Caco-2 (cell line): Measurements from ENCODE around the gene ZFYVE9. TPM values are rescaled to one million over a fixed set of nuclear protein-coding genes. Genes with fewer than 3 reads are reported as not detected.

Source experiments
- BruUV-seq: library from RNA; stranded (reverse); fragments of 400-500 nt; replicated peaks from 2 replicates; lab custom pipeline; 2021; lab: Mats Ljungman, UMichigan
- CTCF ChIA-PET: fragments of 300-600 bp; sonication (Branson Sonifier 250); formaldehyde crosslinking; loops from one replicate; lab custom pipeline; 2022; ENCODE audit warnings: antibody characterized with exemption; lab: Charles Lee
- POLR2A ChIA-PET: fragments of 300-600 bp; sonication (Branson Sonifier 250); formaldehyde crosslinking; loops from one replicate; lab custom pipeline; 2022; ENCODE audit warnings: antibody characterized with exemption; lab: Charles Lee
- DNase-seq, 2 experiments: peaks; one replicate each; pipeline versions ENCODE4 v3.0.0 to v3.0.0-alpha.2; 2020 to 2022
- H3K27me3 ChIP-seq: replicated peaks from 2 replicates; pipeline ENCODE4 v1.6.0; 2011; ENCODE audit warnings: low read length; ENCODE audit not compliant: control insufficient read depth, insufficient read depth
- H3K36me3 ChIP-seq: 2 replicates; pipeline ENCODE4 v1.5.1; 2011; ENCODE audit warnings: low read length; ENCODE audit not compliant: control insufficient read depth, insufficient read depth
- H3K4me1 ChIP-seq: fragments of 250-450 bp; sonication (Bioruptor Pico); 2 replicates; pipeline ENCODE4 v1.5.1; 2020; ENCODE audit warnings: mild to moderate bottlenecking
- H3K4me3 ChIP-seq: 2 replicates; pipeline ENCODE4 v1.5.1; 2011; ENCODE audit warnings: low read depth, mild to moderate bottlenecking, control low read depth, low read length
- H3K9me3 ChIP-seq: fragments of 250-450 bp; sonication (Bioruptor Pico); 2 replicates; pipeline ENCODE4 v1.5.1; 2020; ENCODE audit warnings: mild to moderate bottlenecking, moderate library complexity
- H3K27ac Mint-ChIP-seq: one replicate; pipeline ENCODE4 v1.8.0; 2022; ENCODE audit warnings: mixed read lengths; ENCODE audit not compliant: unreplicated experiment
- H3K27me3 Mint-ChIP-seq: one replicate; pipeline ENCODE4 v1.8.0; 2022; ENCODE audit warnings: mixed read lengths; ENCODE audit not compliant: insufficient read depth, unreplicated experiment
- H3K36me3 Mint-ChIP-seq: one replicate; pipeline ENCODE4 v1.8.0; 2022; ENCODE audit warnings: mild to moderate bottlenecking, mixed read lengths; ENCODE audit not compliant: insufficient read depth, unreplicated experiment
- H3K4me1 Mint-ChIP-seq: one replicate; pipeline ENCODE4 v1.8.0; 2022; ENCODE audit warnings: low read depth, mixed read lengths; ENCODE audit not compliant: unreplicated experiment
- H3K4me3 Mint-ChIP-seq: one replicate; pipeline ENCODE4 v1.8.0; 2022; ENCODE audit warnings: mild to moderate bottlenecking, moderate library complexity, mixed read lengths; ENCODE audit not compliant: unreplicated experiment
- H3K9me3 Mint-ChIP-seq: one replicate; pipeline ENCODE4 v1.8.0; 2022; ENCODE audit warnings: mixed read lengths; ENCODE audit not compliant: unreplicated experiment
- intact Hi-C: fragments of 100-400 bp; cut with micrococcal nuclease; formaldehyde crosslinking; loops from one replicate; pipeline ENCODE4 v1.10.0; 2022; ENCODE audit not compliant: unreplicated experiment
- total RNA-seq: library from RNA; stranded (reverse); gene quantifications from 2 replicates; pipeline ENCODE4 v1.2.3, GENCODE V29; 2022
- TF ChIP-seq, protein P1 (sequence below), 2 experiments: fragments of 200-600 bp in 1 of 2; IDR thresholded peaks; 1 replicate in 1 of 2; 2 replicates in 1 of 2; pipeline versions ENCODE4 v1.5.1 to v1.8.0; 2011 to 2022; ENCODE audit warnings: antibody characterized with exemption in 1 of 2, control low read depth in 1 of 2, inconsistent platforms in 1 of 2, low read depth in 1 of 2, low read length in 1 of 2, mild to moderate bottlenecking in 1 of 2, moderate library complexity in 1 of 2; ENCODE audit not compliant: insufficient read depth in 1 of 2, severe bottlenecking in 1 of 2, unreplicated experiment in 1 of 2

The ZFYVE9 gene
- total RNA-seq, 1 experiment from 2014 or later, result 18.4 TPM

- Mint-ChIP-seq H3K27ac (no peak overlapping the region), H3K4me3 (no peak overlapping the region), H3K9me3 (peaks cover 10% of the 10 kb centered on the region), H3K4me1 (no peaks in the 10 kb centered on the region), H3K27me3 (no peaks in the 10 kb centered on the region), H3K36me3 (no peaks in the 10 kb centered on the region)
- TF ChIP-seq, protein P1, sequence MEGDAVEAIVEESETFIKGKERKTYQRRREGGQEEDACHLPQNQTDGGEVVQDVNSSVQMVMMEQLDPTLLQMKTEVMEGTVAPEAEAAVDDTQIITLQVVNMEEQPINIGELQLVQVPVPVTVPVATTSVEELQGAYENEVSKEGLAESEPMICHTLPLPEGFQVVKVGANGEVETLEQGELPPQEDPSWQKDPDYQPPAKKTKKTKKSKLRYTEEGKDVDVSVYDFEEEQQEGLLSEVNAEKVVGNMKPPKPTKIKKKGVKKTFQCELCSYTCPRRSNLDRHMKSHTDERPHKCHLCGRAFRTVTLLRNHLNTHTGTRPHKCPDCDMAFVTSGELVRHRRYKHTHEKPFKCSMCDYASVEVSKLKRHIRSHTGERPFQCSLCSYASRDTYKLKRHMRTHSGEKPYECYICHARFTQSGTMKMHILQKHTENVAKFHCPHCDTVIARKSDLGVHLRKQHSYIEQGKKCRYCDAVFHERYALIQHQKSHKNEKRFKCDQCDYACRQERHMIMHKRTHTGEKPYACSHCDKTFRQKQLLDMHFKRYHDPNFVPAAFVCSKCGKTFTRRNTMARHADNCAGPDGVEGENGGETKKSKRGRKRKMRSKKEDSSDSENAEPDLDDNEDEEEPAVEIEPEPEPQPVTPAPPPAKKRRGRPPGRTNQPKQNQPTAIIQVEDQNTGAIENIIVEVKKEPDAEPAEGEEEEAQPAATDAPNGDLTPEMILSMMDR (IDR thresholded peaks at IDR 0.05; ENCODE audit: insufficient read depth in 1 of 2, low read depth in 1 of 2, low read length in 1 of 2, severe bottlenecking in 1 of 2, unreplicated experiment in 1 of 2), result no peak
- ChIA-PET CTCF (no interaction called here), POLR2A (no interaction called here)
- Histone ChIP-seq H3K4me3 (no peak overlapping the region), H3K36me3 (no peaks in the 10 kb centered on the region), H3K27me3 (no peaks in the 10 kb centered on the region), H3K4me1 (no peaks in the 10 kb centered on the region), H3K9me3 (no peaks in the 10 kb centered on the region)
- BruUV-seq, result no TSS peak
- DNase-seq, result no peak
- intact Hi-C loops, result no loop called here
These were observed 67.5 kb downstream of the ZFYVE9 start for GRCh38 chr1:52209429-52209828.

GRCh38 chr1:52210044-52210443 is 68.2 kb downstream of the ZFYVE9 start:
- Histone ChIP-seq H3K36me3 (no peaks in the 10 kb centered on the region), H3K27me3 (no peaks in the 10 kb centered on the region), H3K9me3 (no peaks in the 10 kb centered on the region), H3K4me3 (no peak overlapping the region), H3K4me1 (no peaks in the 10 kb centered on the region)
- intact Hi-C loops, result no loop called here
- no TSS peak for BruUV-seq
- no peak overlapping the region for H3K27ac Mint-ChIP-seq
- H3K36me3 Mint-ChIP-seq, result no peaks in the 10 kb centered on the region
- no peaks in the 10 kb centered on the region for H3K4me1 Mint-ChIP-seq
- TF ChIP-seq, protein P1 (IDR thresholded peaks at IDR 0.05; ENCODE audit: insufficient read depth in 1 of 2, low read depth in 1 of 2, low read length in 1 of 2, severe bottlenecking in 1 of 2, unreplicated experiment in 1 of 2), result no peak
- H3K27me3 Mint-ChIP-seq, result no peaks in the 10 kb centered on the region
- ChIA-PET CTCF (no interaction called here), POLR2A (no interaction called here)
- no peak for DNase-seq
- peaks cover 10% of the 10 kb centered on the region for H3K9me3 Mint-ChIP-seq
- H3K4me3 Mint-ChIP-seq, result no peak overlapping the region

- no TSS peak for BruUV-seq
- Mint-ChIP-seq H3K4me1 (peaks cover 7% of the 10 kb centered on the region), H3K27me3 (no peaks in the 10 kb centered on the region), H3K9me3 (peaks cover 24% of the 10 kb centered on the region), H3K27ac (no peak overlapping the region), H3K4me3 (no peak overlapping the region), H3K36me3 (peaks cover 14% of the 10 kb centered on the region)
- Histone ChIP-seq H3K9me3 (peaks cover 9% of the 10 kb centered on the region; the same call in 1 of the 2 replicates), H3K27me3 (no peaks in the 10 kb centered on the region), H3K4me1 (no peaks in the 10 kb centered on the region), H3K36me3 (peaks cover 2% of the 10 kb centered on the region; the same call in 1 of the 2 replicates), H3K4me3 (no peak overlapping the region)
- DNase-seq, result no peak
- POLR2A ChIA-PET, result no interaction called here
- CTCF ChIA-PET, result no interaction called here
- intact Hi-C loops, result no loop called here
- TF ChIP-seq, protein P1 (IDR thresholded peaks at IDR 0.05; ENCODE audit: insufficient read depth in 1 of 2, low read depth in 1 of 2, low read length in 1 of 2, severe bottlenecking in 1 of 2, unreplicated experiment in 1 of 2), result no peak
These were observed 75.1 kb downstream of the ZFYVE9 start for GRCh38 chr1:52216907-52217458.
